HEK293 (cell line): Measurements from ENCODE around the gene IGFL3.

Experiments
- CTCF ChIA-PET: fragments of 350-600 bp; formaldehyde crosslinking; extraction: SDS; loops from one replicate; lab custom pipeline; 2021; ENCODE audit warnings: antibody characterized with exemption; lab: Yijun Ruan, JAX
- POLR2A ChIA-PET: fragments of 300-600 bp; formaldehyde crosslinking; extraction: SDS; loops from one replicate; lab custom pipeline; 2020; ENCODE audit warnings: antibody characterized with exemption, inconsistent platforms; lab: Yijun Ruan, JAX
- H3K27ac ChIP-seq: fragments of 200-500 bp; sonication (Bioruptor generic); 2 replicates; pipeline ENCODE4 v1.5.1; 2014; ENCODE audit warnings: low read depth, low read length, control low read depth, inconsistent platforms; ENCODE audit errors: extremely low read depth
- H3K36me3 ChIP-seq, 2 experiments: fragments of 200-500 bp in 1 of 2; sonication (Bioruptor generic) in 1 of 2; 1 replicate in 1 of 2; 2 replicates in 1 of 2; pipeline ENCODE4 v1.5.1; 2014 to 2017; ENCODE audit warnings: inconsistent platforms in 2 of 2, low read length in 2 of 2; ENCODE audit not compliant: control insufficient read depth in 2 of 2, insufficient read depth in 1 of 2
- H3K4me1 ChIP-seq: fragments of 200-500 bp; sonication (Bioruptor generic); 2 replicates; pipeline ENCODE4 v1.5.1; 2014; ENCODE audit warnings: mild to moderate bottlenecking, low read length, inconsistent platforms; ENCODE audit not compliant: control insufficient read depth, insufficient read depth
- H3K4me3 ChIP-seq: 2 replicates; pipeline ENCODE4 v1.5.1; 2011; ENCODE audit warnings: low read depth, mild to moderate bottlenecking, control low read depth, low read length, moderate library complexity
- H3K9me3 ChIP-seq: fragments of 200-500 bp; sonication (Bioruptor generic); 2 replicates; pipeline ENCODE4 v1.5.1; 2014; ENCODE audit warnings: low read depth, low read length, inconsistent platforms; ENCODE audit not compliant: control insufficient read depth, insufficient read depth
- EGR2 ChIP-seq: fragments of 450-650 bp; formaldehyde crosslinking; IDR thresholded peaks from 2 replicates; pipeline ENCODE4 v1.5.1; 2016; ENCODE audit warnings: low read depth, missing biosample characterization, missing genetic modification characterization
- HOXC10 ChIP-seq: sonication (generic); formaldehyde crosslinking; IDR thresholded peaks from 2 replicates; pipeline ENCODE4 v1.8.1; 2023; ENCODE audit warnings: mild to moderate bottlenecking, missing genetic modification reagents
- PATZ1 ChIP-seq: fragments of 450-650 bp; formaldehyde crosslinking; IDR thresholded peaks from 2 replicates; pipeline ENCODE4 v1.5.1; 2016; ENCODE audit warnings: missing biosample characterization, missing genetic modification characterization
- SCRT2 ChIP-seq: fragments of 450-650 bp; formaldehyde crosslinking; IDR thresholded peaks from 2 replicates; pipeline ENCODE4 v1.5.1; 2016; ENCODE audit warnings: missing biosample characterization, missing genetic modification characterization
- SETDB1 ChIP-seq: IDR thresholded peaks from one replicate; pipeline ENCODE4 v1.6.1; 2017; ENCODE audit warnings: mild to moderate bottlenecking, low read length, moderate library complexity, mixed read lengths; ENCODE audit not compliant: insufficient read length
- SP7 ChIP-seq: fragments of 450-650 bp; formaldehyde crosslinking; IDR thresholded peaks from 2 replicates; pipeline ENCODE4 v1.5.1; 2016; ENCODE audit warnings: missing biosample characterization, missing genetic modification characterization
- TRIM28 ChIP-seq: IDR thresholded peaks from 2 replicates; pipeline ENCODE4 v1.6.1; 2011; ENCODE audit warnings: low read length, control low read depth, borderline replicate concordance
- ZBTB44 ChIP-seq: fragments of 450-650 bp; IDR thresholded peaks from 2 replicates; pipeline ENCODE4 v1.5.1; 2018; ENCODE audit warnings: missing biosample characterization, mild to moderate bottlenecking, missing genetic modification characterization
- ZEB2 ChIP-seq: fragments of 450-650 bp; formaldehyde crosslinking; IDR thresholded peaks from 2 replicates; pipeline ENCODE4 v1.5.1; 2016; ENCODE audit warnings: missing biosample characterization, missing genetic modification characterization
- ZFP37 ChIP-seq: fragments of 450-650 bp; formaldehyde crosslinking; IDR thresholded peaks from 2 replicates; pipeline ENCODE4 v1.5.1; 2016; ENCODE audit warnings: missing biosample characterization, missing genetic modification characterization
- ZNF146 ChIP-seq: fragments of 450-650 bp; formaldehyde crosslinking; IDR thresholded peaks from 2 replicates; pipeline ENCODE4 v1.5.1; 2016; ENCODE audit warnings: missing biosample characterization, missing genetic modification characterization
- ZNF221 ChIP-seq: fragments of 450-650 bp; formaldehyde crosslinking; IDR thresholded peaks from 2 replicates; pipeline ENCODE4 v1.5.1; 2017; ENCODE audit warnings: missing biosample characterization, missing genetic modification characterization, borderline replicate concordance
- ZNF311 ChIP-seq: fragments of 450-650 bp; formaldehyde crosslinking; IDR thresholded peaks from 2 replicates; pipeline ENCODE4 v1.5.1; 2017; ENCODE audit warnings: missing biosample characterization, missing genetic modification characterization, borderline replicate concordance
- ZNF350 ChIP-seq: fragments of 450-650 bp; formaldehyde crosslinking; IDR thresholded peaks from 2 replicates; pipeline ENCODE4 v1.5.0; 2017; ENCODE audit warnings: missing biosample characterization, mild to moderate bottlenecking, missing genetic modification characterization
- ZNF473 ChIP-seq: fragments of 450-650 bp; formaldehyde crosslinking; IDR thresholded peaks from 2 replicates; pipeline ENCODE4 v1.5.1; 2017; ENCODE audit warnings: missing biosample characterization, missing genetic modification characterization
- ZNF530 ChIP-seq: fragments of 450-650 bp; formaldehyde crosslinking; IDR thresholded peaks from 2 replicates; pipeline ENCODE4 v1.5.1; 2016; ENCODE audit warnings: low read depth, missing biosample characterization, missing genetic modification characterization
- ZNF555 ChIP-seq: fragments of 450-650 bp; formaldehyde crosslinking; conservative IDR thresholded peaks from 2 replicates; pipeline ENCODE4 v1.5.1; 2017; ENCODE audit warnings: missing biosample characterization, mild to moderate bottlenecking, missing genetic modification characterization, inconsistent platforms
- ZNF560 ChIP-seq: fragments of 450-650 bp; formaldehyde crosslinking; IDR thresholded peaks from 2 replicates; pipeline ENCODE4 v1.5.1; 2017; ENCODE audit warnings: missing biosample characterization, missing genetic modification characterization, borderline replicate concordance
- ZNF600 ChIP-seq: fragments of 450-650 bp; formaldehyde crosslinking; IDR thresholded peaks from 2 replicates; pipeline ENCODE4 v1.5.1; 2016; ENCODE audit warnings: missing biosample characterization, missing genetic modification characterization
- ZNF629 ChIP-seq: fragments of 450-650 bp; formaldehyde crosslinking; IDR thresholded peaks from 2 replicates; pipeline ENCODE4 v1.5.1; 2017; ENCODE audit warnings: missing biosample characterization, missing genetic modification characterization
- ZNF660 ChIP-seq: fragments of 450-650 bp; IDR thresholded peaks from 2 replicates; pipeline ENCODE4 v1.5.1; 2018; ENCODE audit warnings: missing biosample characterization, mild to moderate bottlenecking, missing genetic modification characterization
- ZNF664 ChIP-seq: fragments of 450-650 bp; formaldehyde crosslinking; IDR thresholded peaks from 2 replicates; pipeline ENCODE4 v1.5.1; 2016; ENCODE audit warnings: missing biosample characterization, missing genetic modification characterization
- ZXDB ChIP-seq: fragments of 450-650 bp; formaldehyde crosslinking; IDR thresholded peaks from 2 replicates; pipeline ENCODE4 v1.5.1; 2016; ENCODE audit warnings: missing biosample characterization, missing genetic modification characterization
- TF ChIP-seq, protein P1 (sequence below): fragments of 450-650 bp; formaldehyde crosslinking; IDR thresholded peaks from 2 replicates; pipeline ENCODE4 v1.5.1; 2016; ENCODE audit warnings: missing biosample characterization, missing genetic modification characterization
- TF ChIP-seq, protein P2 (sequence below): fragments of 450-650 bp; formaldehyde crosslinking; IDR thresholded peaks from 2 replicates; pipeline ENCODE4 v1.5.1; 2016; ENCODE audit warnings: missing biosample characterization, missing genetic modification characterization
- TF ChIP-seq, protein P3 (sequence below): fragments of 450-650 bp; formaldehyde crosslinking; IDR thresholded peaks from 2 replicates; pipeline ENCODE4 v1.5.1; 2016; ENCODE audit warnings: missing biosample characterization, missing genetic modification characterization

Gene IGFL3

DNA sequence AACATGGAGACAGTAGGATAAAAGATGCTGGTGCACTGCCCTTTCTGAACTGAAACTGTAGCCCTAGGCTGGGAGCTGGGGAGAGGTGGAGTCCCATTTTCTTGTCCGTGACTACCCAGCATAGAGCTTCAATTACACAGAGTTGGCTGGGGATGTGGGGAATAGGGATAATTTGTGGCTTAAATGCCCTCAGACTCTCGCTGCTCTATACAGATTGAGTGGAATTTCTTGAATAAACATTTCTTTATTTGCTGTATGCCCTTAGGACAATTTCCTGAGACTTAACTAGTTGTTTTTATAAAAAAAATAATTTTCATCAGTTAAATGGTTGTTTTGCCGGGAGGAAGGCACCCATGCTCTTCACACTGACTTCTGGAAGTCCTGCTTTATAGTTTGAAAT is 30.7 kb upstream of the IGFL3 start:
- no peak overlapping the region for H3K4me3 ChIP-seq
- no peak overlapping the region for H3K27ac ChIP-seq
- H3K4me1 ChIP-seq: no peaks in the 10 kb centered on the region
- ChIA-PET POLR2A (interaction anchor here (0.5 kb wide), 1 partner anchor 86 kb away, joined by 4 read pairs; no protein-coding TSS in a partner anchor), CTCF (interaction anchor here (0.7 kb wide), 1 partner anchor 74 kb away, joined by 3 read pairs; no protein-coding TSS in a partner anchor)
- no peaks in the 10 kb centered on the region for H3K9me3 ChIP-seq
- no peaks in the 10 kb centered on the region for H3K36me3 ChIP-seq
- no peak for TF ChIP-seq ZNF221 (tag by site-specific recombination)
- TF ChIP-seq ZNF473 (tag by site-specific recombination): no peak
- TF ChIP-seq PATZ1: no peak
- TF ChIP-seq, protein P1, sequence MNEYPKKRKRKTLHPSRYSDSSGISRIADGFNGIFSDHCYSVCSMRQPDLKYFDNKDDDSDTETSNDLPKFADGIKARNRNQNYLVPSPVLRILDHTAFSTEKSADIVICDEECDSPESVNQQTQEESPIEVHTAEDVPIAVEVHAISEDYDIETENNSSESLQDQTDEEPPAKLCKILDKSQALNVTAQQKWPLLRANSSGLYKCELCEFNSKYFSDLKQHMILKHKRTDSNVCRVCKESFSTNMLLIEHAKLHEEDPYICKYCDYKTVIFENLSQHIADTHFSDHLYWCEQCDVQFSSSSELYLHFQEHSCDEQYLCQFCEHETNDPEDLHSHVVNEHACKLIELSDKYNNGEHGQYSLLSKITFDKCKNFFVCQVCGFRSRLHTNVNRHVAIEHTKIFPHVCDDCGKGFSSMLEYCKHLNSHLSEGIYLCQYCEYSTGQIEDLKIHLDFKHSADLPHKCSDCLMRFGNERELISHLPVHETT: no peak
- no peak for TF ChIP-seq ZFP37 (tag by site-specific recombination)
- TF ChIP-seq ZNF146 (tag by site-specific recombination): no peak
- TF ChIP-seq ZNF560: no peak
- TF ChIP-seq ZNF600 (tag by site-specific recombination): no peak
- TF ChIP-seq, protein P2, sequence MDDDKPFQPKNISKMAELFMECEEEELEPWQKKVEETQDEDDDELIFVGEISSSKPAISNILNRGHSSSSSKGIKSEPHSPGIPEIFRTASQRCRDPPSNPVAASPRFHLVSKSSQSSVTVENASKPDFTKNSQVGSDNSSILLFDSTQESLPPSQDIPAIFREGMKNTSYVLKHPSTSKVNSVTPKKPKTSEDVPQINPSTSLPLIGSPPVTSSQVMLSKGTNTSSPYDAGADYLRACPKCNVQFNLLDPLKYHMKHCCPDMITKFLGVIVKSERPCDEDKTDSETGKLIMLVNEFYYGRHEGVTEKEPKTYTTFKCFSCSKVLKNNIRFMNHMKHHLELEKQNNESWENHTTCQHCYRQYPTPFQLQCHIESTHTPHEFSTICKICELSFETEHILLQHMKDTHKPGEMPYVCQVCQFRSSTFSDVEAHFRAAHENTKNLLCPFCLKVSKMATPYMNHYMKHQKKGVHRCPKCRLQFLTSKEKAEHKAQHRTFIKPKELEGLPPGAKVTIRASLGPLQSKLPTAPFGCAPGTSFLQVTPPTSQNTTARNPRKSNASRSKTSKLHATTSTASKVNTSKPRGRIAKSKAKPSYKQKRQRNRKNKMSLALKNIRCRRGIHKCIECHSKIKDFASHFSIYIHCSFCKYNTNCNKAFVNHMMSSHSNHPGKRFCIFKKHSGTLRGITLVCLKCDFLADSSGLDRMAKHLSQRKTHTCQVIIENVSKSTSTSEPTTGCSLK: no peak
- no peak for TF ChIP-seq ZEB2 (tag by site-specific recombination)
- TF ChIP-seq ZNF664 (tag by site-specific recombination): no peak

DNA sequence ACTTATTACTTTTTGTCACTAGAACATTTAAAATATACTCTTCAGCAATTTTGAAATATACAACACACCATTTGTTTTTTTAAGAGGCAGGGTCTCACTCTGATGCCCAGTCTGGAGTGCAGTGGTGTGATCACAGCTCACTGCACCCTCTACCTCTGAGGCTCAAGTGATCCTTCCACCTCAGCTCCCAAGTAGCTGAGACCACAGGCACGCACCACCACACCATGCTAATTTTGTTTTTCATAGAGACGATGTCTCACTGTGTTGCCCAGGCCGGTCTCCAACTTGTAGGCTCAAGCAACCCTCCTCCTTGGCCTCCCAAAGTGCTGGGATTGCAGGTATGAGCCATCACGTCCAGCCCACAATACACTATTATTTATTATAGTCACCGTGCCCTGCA is 26.1 kb upstream of the IGFL3 start:
- Histone ChIP-seq H3K9me3 (no peaks in the 10 kb centered on the region), H3K4me3 (no peak overlapping the region), H3K4me1 (peaks cover 17% of the 10 kb centered on the region), H3K27ac (no peak overlapping the region), H3K36me3 (no peaks in the 10 kb centered on the region)
- ChIA-PET POLR2A (no interaction called here), CTCF (interaction anchor here (1.2 kb wide), 1 partner anchor 115 kb away, joined by 3 read pairs; no protein-coding TSS in a partner anchor)
- TF ChIP-seq, protein P3, sequence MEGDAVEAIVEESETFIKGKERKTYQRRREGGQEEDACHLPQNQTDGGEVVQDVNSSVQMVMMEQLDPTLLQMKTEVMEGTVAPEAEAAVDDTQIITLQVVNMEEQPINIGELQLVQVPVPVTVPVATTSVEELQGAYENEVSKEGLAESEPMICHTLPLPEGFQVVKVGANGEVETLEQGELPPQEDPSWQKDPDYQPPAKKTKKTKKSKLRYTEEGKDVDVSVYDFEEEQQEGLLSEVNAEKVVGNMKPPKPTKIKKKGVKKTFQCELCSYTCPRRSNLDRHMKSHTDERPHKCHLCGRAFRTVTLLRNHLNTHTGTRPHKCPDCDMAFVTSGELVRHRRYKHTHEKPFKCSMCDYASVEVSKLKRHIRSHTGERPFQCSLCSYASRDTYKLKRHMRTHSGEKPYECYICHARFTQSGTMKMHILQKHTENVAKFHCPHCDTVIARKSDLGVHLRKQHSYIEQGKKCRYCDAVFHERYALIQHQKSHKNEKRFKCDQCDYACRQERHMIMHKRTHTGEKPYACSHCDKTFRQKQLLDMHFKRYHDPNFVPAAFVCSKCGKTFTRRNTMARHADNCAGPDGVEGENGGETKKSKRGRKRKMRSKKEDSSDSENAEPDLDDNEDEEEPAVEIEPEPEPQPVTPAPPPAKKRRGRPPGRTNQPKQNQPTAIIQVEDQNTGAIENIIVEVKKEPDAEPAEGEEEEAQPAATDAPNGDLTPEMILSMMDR (tag by site-specific recombination): no peak
- TF ChIP-seq SETDB1 (no peak), EGR2 (tag by site-specific recombination) (no peak), TRIM28 (no peak), ZBTB44 (no peak), ZNF350 (tag by site-specific recombination) (no peak), SCRT2 (tag by site-specific recombination) (no peak), ZNF629 (tag by site-specific recombination) (no peak), ZNF555 (no peak), ZNF660 (no peak), HOXC10 (CRISPR knock-in tag) (no peak), ZXDB (no peak), ZNF311 (tag by site-specific recombination) (no peak), SP7 (tag by site-specific recombination) (no peak), ZNF530 (tag by site-specific recombination) (no peak)
- TF ChIP-seq, protein P2: no peak
